Stimulated activated CD4-positive, alpha-beta T cell treated with anti-CD3 and anti-CD28 coated beads, TNF-alpha, amount 100 ng/mL, for 24 hours (primary cell): Measurements from ENCODE around the gene RCE1.

Experiments used
- DNase-seq, 3 experiments: peaks; one replicate each; pipeline ENCODE4 v3.0.0-alpha.2; 2020; ENCODE audit warnings: low read depth in 3 of 3

RCE1 gene

GRCh38 chr11:66869567-66869870 is 26.3 kb downstream of the RCE1 start:
- no peak for DNase-seq

- no peak for DNase-seq
Measured at GRCh38 chr11:66870131-66870530, 26.9 kb downstream of the RCE1 start.

GRCh38 chr11:66870616-66871520 is 27.6 kb downstream of the RCE1 start:
- no peak for DNase-seq

- no peak for DNase-seq
Measured at GRCh38 chr11:66871521-66871901, 28.3 kb downstream of the RCE1 start.

- no peak for DNase-seq
Measured at GRCh38 chr11:66874232-66874631, 31.0 kb downstream of the RCE1 start.

- DNase-seq: no peak
Measured at GRCh38 chr11:66875378-66875777, 32.1 kb downstream of the RCE1 start.

GRCh38 chr11:66877588-66878385 is 34.5 kb downstream of the RCE1 start:
- DNase-seq: no peak

- no peak for DNase-seq
Measured at GRCh38 chr11:66878474-66878873, 35.2 kb downstream of the RCE1 start.

- DNase-seq: no peak
Measured at GRCh38 chr11:66879000-66879399, 35.8 kb downstream of the RCE1 start.

GRCh38 chr11:66879583-66879982 is 36.3 kb downstream of the RCE1 start:
- no peak for DNase-seq

GRCh38 chr11:66879999-66880398 is 36.8 kb downstream of the RCE1 start:
- no peak for DNase-seq

GRCh38 chr11:66880496-66881450 is 37.5 kb downstream of the RCE1 start:
- no peak for DNase-seq

- no peak for DNase-seq
Measured at GRCh38 chr11:66881451-66881835, 38.2 kb downstream of the RCE1 start.

- no peak for DNase-seq
Measured at GRCh38 chr11:66881927-66882452, 38.7 kb downstream of the RCE1 start.

GRCh38 chr11:66882561-66883015 is 39.3 kb downstream of the RCE1 start:
- no peak for DNase-seq

- peak; percentile 26 to 67 (median 36) for DNase-seq
Measured at GRCh38 chr11:66883016-66883965, 40.0 kb downstream of the RCE1 start.

- DNase-seq: no peak
Measured at GRCh38 chr11:66884443-66884842, 41.2 kb downstream of the RCE1 start.

GRCh38 chr11:66885469-66885868 is 42.2 kb downstream of the RCE1 start:
- no peak for DNase-seq

GRCh38 chr11:66885950-66886440 is 42.8 kb downstream of the RCE1 start:
- no peak for DNase-seq

- DNase-seq: no peak
Measured at GRCh38 chr11:66886671-66887221, 43.5 kb downstream of the RCE1 start.
